ENCODE data around the gene MYO1B.

MYO1B gene

DNA sequence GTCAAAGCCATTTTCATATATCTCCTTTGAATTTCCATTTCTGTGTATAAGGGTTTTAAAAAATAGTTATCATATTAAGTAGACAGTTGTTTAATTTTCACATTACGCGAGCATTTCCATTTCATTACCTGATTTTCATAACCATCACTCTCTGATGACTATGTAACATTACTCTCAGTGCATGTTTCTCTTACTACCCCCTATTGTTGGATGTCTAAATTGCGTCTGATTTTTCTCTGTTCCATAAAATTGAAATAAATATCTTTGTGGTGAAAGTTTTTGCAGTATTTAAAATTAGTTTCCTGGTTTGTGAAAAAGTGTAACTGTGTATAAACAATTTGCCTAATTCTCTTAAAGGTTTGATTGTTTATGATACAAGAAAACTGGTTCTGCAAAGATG lies 123.8 kb downstream of the MYO1B start:
- DNase-seq, result no peak

DNA sequence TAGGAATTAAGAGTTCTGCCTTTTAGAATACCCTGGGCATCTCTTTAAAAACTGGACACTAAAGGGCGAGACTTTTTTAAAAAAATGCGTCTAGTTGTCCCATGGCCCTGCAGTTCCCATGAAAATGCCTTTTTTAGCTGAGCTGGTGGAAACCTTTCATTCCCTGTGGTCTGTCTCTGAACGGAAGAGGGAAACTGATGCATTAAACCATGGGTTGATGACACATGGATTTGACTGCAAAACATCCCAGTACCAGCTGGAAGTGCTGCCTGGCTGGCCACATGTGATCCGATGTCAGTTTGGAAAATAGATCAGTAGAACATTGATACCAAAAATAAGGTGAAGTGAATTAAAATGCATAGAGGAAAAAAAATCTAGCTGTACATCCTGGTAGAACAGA lies 129.2 kb downstream of the MYO1B start:
- no peak for DNase-seq

DNA sequence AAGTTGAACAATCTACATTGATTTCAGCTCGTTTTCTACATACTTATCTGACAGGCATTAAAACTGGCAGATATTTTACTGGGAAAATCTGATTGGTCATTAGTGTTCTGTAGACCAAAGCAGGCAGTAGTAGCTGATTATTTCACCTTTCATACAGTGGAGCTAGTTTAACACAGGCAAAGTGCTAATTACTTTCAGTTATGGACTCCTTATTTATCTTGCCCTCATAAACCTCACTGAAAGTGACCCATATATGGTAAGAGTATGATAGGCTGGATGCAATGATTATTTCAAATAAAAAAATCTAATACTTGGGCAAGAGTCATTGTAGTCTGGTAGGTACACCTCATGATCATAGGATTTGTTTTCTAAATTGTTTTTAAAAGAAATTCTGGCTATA lies 129.7 kb downstream of the MYO1B start:
- DNase-seq, result no peak

DNA sequence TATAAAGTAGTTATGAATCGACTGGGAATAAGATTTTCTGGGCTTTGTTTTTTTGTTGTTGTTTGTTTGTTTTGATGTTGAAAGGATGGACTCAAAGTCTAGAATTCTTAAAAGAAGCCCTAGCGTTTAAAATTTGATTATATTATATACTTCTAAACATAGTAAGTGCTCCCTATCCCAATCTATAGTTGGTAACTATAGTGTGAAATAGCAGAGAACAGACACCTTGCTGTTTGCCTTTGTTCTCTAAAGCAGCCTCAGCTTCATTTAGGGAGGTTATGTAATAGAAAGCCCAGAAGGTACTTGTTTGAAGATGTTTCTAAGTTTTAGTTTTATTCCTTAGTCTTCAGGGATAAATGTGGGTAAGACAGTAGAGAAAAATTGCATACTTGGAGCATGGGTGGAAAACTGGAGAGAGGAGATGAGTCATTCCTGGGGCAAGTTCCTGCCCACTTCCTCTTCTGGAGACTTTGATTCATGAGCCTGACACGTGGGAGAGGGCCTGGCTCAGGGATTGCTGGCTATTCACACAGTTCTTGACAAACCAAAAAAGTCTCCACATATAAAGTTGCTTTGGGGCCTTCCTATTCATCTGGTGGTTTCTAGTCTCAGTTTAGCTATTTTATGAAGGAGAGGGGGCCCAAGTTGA lies 131.9 kb downstream of the MYO1B start:
- DNase-seq, result no peak

DNA sequence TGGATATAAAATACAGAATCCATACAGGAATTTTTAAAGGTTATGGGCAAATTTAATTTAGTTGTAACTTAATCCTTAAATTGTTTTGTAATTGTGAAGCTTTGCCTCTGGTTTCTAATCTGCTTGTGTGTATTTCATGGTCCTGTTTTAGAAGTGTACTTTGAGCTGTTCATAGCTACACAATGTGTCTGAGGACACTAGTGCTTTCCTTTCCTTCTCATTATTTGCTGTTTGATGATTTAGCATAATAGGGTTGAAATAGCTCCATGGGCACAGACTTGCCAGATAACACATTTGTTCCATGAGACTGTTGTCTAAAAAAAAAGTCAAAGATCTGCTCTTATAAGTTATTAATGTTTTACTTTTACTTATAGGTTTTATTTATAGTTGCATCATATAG lies 134.2 kb downstream of the MYO1B start:
- no peak for DNase-seq

DNA sequence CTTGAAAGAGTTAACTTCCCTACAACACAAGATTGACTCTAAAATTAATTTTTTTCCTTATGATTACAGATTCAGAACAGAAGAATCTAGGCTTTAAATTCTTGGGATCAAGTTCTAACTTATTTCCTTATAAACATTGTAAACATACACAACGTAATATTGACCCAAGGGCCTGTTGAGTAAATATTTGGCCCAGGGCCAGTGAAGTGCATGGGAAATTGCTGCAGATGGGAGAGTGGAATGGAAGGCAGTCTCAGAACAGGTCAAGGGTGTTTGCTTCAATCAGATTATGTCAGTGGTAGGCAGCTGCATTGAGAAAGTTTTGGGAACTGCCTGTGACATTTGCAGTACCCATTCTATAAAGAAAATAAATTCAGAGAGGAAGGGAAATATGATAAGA lies 137.6 kb downstream of the MYO1B start:
- no peak for DNase-seq

DNA sequence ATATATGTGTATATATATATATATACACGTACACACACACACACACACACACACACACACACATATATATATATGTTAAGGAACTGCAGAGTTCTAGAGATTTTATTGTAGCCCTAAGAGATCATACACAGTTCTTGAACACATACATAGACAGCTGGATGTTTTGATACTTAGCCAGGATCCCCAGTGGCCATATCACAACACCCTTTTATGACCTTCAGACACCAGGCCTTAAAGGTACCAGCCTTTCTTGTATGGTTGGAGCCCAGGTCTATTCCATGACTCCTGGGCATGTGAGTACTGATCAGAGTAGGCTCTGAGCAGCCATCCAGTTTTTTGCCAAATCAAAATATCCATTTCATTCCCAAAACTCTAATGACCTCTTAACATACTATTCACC lies 138.3 kb downstream of the MYO1B start:
- no peak for DNase-seq

DNA sequence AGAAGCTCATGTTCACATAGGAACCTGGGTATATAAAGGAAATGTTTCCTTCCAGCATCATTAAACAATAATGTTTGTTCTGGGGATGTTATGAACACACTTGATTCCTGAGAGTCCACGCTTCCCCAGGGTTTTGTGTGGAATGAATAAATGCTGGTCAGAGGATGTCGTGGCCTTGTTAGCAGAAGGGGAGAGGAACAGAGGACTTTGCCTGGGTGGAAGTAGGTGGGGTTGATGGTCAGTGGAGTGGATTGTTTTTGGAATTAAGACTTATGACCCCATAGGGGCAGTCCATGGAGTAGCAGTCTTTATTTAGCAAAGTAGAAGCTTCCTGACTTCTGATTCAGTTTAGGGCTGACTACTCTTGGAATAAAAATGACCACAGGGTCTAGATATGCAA lies 139.6 kb downstream of the MYO1B start:
- DNase-seq, result no peak

DNA sequence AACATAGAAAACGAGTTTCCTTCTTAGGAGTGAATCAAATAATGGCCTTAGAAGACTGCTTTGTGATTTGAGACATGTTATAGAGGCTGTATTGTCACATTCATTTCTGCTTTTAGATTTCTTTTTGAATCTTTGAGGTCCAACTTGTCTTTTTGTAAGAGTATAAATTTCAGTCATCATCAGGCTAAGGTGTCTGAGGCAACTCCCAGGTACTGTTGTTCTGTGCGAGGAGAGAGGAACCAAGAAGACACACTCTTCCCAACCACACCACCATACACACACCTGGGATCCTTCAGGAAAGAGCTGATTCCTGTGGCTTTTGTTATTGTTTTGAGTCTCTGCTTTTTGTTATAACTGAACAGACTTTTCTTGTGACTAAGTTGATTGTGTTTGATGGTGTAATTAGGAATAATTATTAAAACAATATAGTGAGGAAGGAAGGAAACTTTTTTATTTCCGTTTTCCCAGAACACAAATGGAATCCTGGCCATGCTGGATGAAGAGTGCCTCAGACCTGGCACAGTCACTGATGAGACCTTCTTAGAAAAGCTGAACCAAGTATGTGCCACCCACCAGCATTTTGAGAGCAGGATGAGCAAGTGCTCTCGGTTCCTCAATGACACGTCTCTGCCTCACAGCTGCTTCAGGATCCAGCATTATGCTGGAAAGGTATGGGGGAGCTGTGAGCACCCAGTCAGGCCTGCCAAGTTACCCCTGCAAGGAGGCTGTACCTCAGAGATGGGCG lies 140.4 kb downstream of the MYO1B start:
- no peak for DNase-seq

DNA sequence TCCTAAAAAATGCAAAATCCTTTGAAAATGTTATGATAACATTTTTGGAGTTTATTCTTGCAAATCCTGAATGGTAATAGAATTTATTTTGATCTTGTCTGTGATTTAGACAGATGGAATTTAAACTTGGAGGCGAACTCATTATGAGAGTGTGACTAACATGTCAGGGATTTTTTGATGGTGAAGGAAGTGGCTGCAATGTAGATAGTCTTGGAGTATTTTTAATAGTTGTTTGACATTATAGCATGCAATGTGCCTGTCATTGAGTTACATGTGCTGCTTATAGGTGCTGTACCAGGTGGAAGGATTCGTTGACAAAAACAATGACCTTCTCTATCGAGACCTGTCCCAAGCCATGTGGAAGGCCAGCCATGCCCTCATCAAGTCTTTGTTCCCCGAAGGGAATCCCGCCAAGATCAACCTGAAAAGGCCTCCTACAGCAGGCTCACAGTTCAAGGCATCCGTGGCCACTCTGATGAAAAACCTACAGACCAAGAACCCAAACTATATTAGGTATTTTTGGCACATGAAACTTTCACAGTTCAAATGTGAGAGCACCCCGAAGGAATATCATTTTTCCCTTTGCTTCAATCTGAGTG lies 141.8 kb downstream of the MYO1B start:
- DNase-seq, result no peak

DNA sequence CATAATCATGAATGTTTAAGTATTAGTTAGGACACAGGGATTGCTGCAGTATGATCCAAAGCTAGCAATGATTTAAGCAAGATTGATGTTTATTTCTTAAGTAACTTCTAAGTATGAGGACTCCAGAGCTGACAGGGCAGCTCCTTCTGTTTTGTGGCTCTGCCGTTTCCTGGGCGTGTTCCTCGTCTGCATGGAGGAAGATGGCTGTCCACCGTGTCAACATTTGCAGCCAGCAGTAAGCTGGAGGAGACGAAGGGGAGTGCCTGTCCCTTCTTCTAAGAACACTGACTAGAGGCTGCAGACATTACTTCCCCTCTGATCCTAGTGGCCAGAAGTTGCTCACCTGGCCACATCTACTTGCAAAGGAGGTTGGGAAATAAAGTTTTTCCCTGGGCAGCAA lies 144.1 kb downstream of the MYO1B start:
- no peak for DNase-seq

DNA sequence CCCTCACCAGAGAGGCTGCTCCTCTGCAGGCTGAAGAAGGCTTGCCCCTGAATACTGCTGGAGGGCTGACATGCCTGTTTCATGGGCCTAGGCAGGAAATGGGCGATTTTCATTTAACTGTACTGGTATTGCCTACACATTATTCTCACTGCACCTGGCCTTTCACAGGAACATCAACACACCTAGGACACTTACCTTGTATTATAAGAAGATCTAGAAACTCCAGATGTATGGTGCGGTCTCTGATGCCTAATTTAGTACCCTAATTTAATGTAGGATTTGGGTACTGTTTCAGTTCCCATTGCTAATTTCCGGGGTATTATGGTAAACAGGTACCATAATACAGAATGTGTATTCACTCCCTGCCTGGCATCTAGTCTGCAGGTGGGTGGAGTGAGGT lies 146.0 kb downstream of the MYO1B start:
- DNase-seq, result no peak

DNA sequence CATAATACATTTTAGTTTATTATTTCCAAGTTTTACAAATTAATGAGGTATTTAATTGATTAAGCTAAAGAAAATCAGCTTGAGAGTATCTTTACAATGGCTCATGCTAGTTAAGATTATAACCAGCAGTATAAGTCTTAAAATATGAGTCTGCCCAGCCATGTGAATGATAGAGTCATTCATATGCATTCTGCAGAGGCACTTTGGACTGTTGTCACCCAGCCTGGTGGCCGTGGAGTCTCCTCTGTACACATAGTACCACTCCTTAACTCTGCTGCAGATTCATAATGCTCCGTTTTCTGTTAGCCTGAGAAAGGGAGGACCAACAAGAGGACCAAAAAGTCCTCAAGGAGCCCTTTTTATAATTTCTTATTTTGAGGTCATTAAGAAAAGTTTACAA lies 148.8 kb downstream of the MYO1B start:
- DNase-seq, result no peak

DNA sequence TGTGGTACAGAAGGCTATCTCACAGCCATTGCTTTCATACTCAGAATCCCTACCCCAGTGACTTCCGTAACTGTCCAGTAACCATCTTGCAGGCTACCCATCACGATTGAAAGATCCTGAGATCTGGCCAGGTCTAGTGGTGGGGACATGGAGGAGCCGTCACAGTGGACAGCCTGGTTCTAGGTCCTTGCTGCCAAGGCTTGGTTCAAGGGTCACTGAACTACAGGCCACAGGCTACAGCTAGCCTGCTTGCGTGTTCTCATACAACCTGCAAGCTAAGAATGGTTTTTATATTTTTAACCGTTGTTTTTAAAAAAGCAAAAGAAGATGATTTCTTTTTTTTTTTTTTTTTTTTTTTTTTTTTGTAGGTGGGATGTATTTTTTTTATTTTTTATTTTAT lies 151.6 kb downstream of the MYO1B start:
- DNase-seq, result no peak

DNA sequence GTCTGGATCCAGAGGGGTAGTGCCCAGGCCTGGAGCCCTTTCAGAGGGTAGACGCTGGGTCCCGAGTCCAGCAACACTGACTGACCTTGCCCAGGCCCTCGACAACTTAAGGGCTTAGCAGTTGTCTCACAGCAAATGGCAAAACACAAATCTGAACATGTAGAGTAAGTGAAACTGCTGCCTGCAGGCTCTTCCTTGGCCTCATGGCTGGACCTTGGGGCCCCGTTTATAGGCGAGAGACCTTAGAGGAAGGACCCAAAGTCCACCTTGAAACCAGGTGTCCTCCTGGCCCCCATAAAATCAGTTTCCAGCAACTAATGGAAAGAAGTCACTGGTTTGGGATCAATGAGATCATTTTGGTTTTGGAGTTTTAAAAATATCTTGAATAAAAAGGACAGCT lies 154.4 kb downstream of the MYO1B start:
- no peak for DNase-seq

DNA sequence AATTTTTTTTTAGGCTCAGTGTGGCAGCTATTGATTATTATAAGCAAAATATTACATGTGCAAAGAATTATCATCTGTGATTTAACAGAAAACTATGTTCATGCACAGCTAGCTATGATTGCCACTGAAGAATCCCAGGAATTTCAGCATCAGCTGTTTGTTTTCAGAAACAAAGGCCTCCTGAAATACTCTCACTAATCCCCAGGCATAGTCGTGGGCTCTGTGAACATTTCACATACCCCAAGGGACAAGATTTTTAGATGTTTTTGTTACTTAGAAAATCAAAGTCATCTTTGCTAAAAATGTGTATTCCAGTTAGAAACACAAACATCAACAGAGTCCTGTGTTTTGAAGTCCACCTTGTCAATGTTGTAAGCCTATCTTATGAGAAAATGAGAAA lies 156.1 kb downstream of the MYO1B start:
- no peak for DNase-seq

DNA sequence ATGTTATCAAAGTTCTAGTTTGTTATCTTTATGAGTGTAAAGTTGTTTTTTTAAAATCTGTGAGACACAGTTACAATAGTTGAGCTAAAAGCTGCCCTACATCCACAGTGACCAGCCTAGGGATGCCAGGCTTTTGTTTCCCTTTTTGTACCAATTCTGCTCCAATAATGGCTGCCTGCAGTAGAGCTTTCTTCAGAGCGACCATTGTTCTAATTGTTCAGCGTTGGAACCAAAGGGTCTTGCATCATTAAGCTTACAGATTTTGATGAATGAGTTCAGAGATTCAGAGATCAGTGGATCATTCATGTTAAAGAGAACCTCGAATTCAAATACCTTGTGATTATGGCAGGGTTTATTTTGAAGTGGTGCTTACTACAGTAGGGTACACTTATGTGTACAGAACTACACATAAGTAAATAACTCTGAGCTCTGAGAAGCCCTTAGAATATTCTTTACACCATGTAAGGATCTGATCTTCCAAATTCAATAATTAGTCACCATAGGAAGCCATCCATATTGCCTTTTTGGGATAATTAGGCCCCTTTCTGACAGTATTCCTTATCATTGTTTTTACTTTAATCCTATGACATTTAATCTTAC lies 157.9 kb downstream of the MYO1B start:
- no peak for DNase-seq

DNA sequence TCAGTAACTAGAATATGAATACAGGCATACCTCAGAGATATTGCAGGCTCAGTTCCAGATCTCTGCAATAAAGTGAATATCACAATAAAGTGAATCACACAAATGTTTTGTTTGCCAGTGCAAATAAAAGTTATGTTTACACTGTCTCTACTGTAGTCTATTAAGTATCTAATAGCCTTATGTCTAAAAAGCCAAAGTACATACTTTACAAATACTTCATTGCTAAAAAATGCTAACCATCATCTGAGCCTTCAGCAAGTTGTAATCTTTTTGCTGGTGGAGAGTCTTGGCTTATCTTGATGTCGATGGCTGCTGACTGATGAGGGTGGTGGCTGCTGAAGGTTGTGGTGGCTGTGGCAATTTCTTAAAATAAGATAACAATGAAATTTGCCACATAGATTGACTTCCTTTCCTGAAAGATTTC lies 159.4 kb downstream of the MYO1B start:
- no peak for DNase-seq

DNA sequence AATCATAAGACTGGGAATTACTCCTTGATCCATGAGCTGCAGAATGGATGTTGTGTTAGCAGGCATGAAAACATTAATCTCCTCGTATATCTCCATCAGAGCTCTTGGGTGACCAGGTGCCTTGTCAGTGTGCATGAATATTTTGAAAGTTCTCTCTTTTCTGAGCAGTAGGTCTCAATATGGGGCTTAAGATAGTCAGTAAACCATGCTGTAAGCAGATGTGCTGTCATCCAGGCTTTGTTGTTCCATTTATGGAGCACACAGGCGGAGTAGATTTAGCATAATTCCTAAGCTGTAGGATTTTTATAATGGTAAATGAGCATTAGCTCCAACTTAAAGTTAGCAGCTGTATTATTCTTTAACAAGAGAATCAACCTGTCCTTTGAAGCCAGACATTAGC lies 160.3 kb downstream of the MYO1B start:
- no peak for DNase-seq

DNA sequence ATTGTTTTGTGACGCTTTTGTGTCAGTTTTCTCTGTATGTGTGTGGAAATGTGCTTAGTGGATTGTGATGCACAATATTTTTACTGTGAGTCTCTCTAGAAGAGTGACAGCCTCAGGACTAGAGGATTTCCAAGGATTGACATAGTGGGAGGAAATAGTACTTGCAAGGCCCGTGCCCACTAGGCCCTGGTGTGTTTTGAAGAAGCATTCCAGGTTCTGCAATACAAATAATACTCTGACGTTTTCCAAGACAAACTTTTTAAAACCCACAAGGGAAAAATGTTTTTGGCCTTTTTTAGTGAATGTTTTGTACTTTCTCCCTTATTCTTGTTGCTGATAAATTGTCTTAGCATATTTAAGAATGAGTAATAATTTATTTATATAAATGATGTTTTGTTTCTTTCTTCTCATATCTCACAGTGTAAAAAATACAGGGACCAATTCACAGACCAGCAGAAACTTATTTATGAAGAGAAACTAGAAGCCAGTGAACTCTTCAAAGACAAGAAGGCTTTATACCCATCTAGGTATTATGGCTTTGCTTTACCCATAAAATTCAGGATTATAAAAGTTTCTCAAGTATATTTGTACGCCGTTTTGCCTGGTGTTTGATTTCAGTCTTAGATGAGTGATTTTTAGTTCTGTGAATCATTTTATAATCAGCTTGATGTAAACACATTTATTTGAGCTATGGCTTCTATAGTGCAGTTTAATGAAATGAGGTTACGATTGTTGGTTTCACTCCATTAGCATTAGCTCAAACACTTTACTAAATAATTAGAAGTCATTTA lies 165.6 kb downstream of the MYO1B start:
- DNase-seq, result no peak

DNA sequence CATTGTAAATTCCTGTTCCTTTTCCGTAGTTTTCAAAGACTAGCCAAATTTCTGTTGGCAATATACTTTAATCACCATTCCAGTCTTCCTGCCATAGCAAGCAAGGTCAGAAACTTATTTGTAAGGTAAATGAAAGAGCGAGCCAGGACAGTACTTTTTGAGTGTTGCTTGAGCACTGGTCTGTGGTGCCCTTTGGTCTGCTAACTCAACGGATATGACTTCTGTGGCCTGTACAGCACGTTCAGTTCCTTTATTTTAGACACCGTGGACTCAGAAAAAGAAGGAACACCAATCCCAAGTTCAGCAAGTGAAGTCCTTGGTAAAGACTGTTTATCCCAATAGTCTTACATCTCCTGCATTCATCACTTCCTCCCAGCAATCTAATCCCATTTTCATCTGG lies 166.3 kb downstream of the MYO1B start:
- no peak for DNase-seq

DNA sequence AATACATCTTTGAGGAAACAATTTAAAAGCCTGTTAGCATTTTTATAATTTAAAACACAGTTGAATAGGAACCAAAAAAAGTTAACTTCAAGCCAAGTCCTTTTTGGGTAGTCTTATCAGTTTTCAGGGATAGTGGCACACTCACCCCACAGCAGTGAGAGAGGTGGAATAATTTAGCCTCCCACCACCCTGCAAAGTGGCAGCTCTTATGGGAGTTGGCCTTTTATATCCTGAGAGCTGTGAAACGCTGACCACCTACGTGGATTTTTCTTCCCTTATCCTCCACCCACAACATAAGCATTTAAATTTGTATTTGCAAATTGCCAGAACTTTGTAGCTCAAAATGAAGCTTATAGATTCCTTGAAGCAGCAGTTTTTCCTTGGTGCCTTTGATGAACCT lies 167.1 kb downstream of the MYO1B start:
- DNase-seq, result no peak

DNA sequence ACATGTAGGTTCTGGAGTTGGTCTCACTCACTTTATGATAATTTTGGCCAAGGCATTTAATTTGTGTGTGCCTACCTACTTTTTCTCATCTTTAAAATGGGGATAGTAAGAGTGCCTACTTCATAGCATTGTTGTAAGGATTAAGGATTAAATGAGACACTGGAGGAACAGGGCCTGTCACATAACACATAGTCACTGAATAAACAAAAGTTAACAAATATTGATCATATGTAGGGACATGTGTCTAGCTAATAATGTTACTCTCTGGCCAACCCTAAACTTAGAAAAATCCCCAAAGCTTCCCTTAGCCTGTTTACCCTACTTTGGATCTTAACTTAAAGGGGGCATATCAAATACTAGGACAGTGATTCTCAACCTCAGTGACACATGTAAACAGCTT lies 169.9 kb downstream of the MYO1B start:
- DNase-seq, result no peak
